ENCODE results near the gene CKM. TPM values are rescaled to one million over a fixed set of nuclear protein-coding genes. Genes with fewer than 3 reads are reported as not detected.

CKM gene
- total RNA-seq, 1 donor from 2014 or later: 6,589 TPM

DNA sequence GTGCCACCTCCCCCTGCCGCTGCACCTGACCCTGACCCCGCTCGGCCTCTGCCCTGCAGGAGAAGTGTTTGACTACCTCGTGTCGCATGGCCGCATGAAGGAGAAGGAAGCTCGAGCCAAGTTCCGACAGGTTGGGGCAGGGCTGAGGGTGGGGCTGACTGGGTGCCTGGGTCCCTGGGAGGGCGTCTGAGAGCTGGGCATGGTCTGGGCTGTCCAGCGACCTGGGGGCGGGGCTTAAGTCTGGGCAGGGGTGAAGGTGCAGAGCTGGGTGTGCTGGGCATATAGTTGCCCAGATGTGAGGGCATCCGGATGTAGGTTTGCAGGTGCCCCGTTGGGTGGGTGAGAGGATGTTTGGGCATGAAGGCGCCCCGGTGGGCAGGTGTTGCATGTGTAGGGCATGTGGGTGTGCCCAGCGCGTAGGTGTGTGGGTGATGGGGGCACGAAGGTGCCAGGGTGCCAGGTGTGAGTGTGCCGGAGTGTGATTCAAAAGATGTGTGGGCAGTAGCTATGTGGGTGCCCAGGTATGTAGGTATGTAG, 57.8 kb downstream of the CKM start:
- no peak for DNase-seq
- ATAC-seq: no peak

DNA sequence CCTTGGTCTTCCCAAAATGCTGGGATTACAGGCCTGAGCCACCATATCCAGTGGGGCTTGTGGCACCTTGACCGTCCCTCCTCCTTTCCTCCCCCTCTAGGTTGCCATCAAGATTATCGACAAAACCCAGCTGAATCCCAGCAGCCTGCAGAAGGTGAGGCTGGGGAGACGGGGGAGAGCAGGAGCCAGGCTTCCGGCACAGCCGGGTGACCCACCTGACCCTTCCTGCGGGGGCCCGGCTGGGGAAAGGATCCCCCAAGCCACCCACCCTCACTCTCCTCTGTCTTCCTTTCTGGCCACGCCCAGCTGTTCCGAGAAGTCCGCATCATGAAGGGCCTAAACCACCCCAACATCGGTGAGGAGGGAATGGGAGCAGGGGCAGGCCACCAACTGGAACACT, 59.7 kb downstream of the CKM start:
- intact Hi-C loops (cut with micrococcal nuclease): no loop called here

More for the DNA sequence above, 57.8 kb downstream of the CKM start:
- intact Hi-C loops (cut with micrococcal nuclease): no loop called here

DNA sequence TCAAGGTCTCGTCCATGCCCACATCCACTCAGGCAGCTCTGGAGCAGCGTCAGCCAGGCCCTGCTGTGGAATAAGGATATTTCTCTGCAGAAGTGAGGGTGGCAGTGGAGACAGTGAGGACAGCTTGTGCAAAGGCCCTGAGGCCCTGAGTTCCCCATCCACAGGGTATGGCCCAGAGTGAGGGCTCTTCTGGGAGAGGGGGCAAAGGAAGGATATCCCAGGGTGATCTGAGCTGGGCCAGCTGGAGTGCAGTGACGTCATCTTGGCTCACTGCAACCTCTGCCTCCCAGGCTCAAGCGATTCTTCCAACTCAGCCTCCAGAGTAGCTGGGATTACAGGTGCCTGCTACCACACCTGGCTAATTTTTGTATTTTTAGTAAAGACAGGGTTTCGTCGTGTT, 60.1 kb downstream of the CKM start:
- ATAC-seq (no peak), DNase-seq (no peak)
- intact Hi-C loops (cut with micrococcal nuclease): no loop called here

More for the DNA sequence above, 59.7 kb downstream of the CKM start:
- DNase-seq (no peak), ATAC-seq (no peak)

DNA sequence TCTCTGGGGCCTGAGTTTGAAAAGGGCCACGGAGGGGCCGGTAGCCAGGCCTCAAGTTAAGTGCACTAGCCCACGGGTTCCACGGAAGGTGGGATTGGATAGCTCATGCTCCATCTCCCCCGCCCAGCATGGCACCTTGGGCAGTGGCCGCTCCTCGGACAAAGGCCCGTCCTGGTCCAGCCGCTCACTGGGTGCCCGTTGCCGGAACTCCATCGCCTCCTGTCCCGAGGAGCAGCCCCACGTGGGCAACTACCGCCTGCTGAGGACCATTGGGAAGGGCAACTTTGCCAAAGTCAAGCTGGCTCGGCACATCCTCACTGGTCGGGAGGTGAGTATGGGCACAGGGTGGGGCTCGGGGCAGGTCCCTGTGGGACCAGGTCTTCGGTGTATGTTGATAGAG, 63.8 kb downstream of the CKM start:
- intact Hi-C loops (cut with micrococcal nuclease): no loop called here
- ATAC-seq (no peak), DNase-seq (no peak)

DNA sequence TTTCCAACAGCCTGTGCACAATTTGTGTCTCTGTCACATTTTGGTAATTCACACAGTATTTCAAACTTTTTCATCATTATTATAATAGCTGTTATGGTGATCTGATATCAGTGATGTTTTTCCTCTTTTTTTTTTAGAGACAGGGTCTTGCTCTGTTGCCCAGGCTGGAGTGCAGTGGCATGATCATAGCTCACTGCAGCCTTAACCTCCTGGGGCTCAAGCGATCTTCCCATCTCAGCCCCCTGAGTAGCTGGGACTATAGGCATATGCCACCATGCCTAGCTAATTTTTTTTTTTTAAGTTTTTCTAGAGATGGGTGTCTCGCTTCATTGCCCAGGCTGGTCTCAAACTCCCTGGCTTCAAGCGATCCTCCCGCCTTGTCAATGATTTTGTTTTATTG, 65.8 kb downstream of the CKM start:
- intact Hi-C loops (cut with micrococcal nuclease): no loop called here
- DNase-seq (no peak), ATAC-seq (no peak)

Other genes with a start within 250 kb of the CKM start
- 0.20 TPM for gene ZNF296, start 246.4 kb downstream of the CKM start, total RNA-seq
- gene GEMIN7, start 243.6 kb downstream of the CKM start, total RNA-seq: 14.4 TPM
- 16.0 TPM for gene PPP1R37, start 229.7 kb downstream of the CKM start, total RNA-seq
- 0.07 TPM for gene NKPD1, start 161.9 kb downstream of the CKM start, total RNA-seq
- 13.7 TPM for gene TRAPPC6A, start 144.6 kb downstream of the CKM start, total RNA-seq
- 6.0 TPM for gene BLOC1S3, start 144.1 kb downstream of the CKM start, total RNA-seq
- gene EXOC3L2, start 77.5 kb downstream of the CKM start, total RNA-seq: 0.94 TPM
- 26.2 TPM for gene MARK4, start 71.6 kb downstream of the CKM start, total RNA-seq
- gene KLC3, start 17.9 kb upstream of the CKM start, total RNA-seq: not detected
- gene ERCC2, start 47.7 kb upstream of the CKM start, total RNA-seq: 9.9 TPM
- gene PPP1R13L, start 82.2 kb upstream of the CKM start, total RNA-seq: 222 TPM
- 7.0 TPM for gene POLR1G, start 83.8 kb upstream of the CKM start, total RNA-seq
- gene ERCC1, start 101.0 kb upstream of the CKM start, total RNA-seq: 150 TPM
- gene FOSB, start 145.1 kb upstream of the CKM start, total RNA-seq: 0.79 TPM
- gene RTN2, start 174.2 kb upstream of the CKM start, total RNA-seq: 29.8 TPM
- gene PPM1N, start 175.6 kb upstream of the CKM start, total RNA-seq: 0.57 TPM
- 43.3 TPM for gene VASP, start 184.6 kb upstream of the CKM start, total RNA-seq